Smooth muscle cell (in vitro differentiated cells): Measurements from ENCODE around the gene TMC1. TPM values are rescaled to one million over a fixed set of nuclear protein-coding genes. Genes with fewer than 3 reads are reported as not detected.

Source experiments
- DNase-seq: peaks from one replicate; lab custom pipeline; 2025; ENCODE audit not compliant: unreplicated experiment; lab: John Stamatoyannopoulos, UW
- H2AFZ ChIP-seq: fragments of 200-600 bp; sonication (generic); 2 replicates; pipeline ENCODE4 v1.6.0; 2016; ENCODE audit warnings: antibody characterized with exemption, low read depth, mild to moderate bottlenecking
- H3F3A ChIP-seq: fragments of 200-600 bp; sonication (generic); 2 replicates; pipeline ENCODE4 v1.6.0; 2017; ENCODE audit warnings: antibody characterized with exemption, low read depth
- H3K27ac ChIP-seq: fragments of 200-600 bp; sonication (generic); 2 replicates; pipeline ENCODE4 v1.5.1; 2016; ENCODE audit warnings: low read depth, mild to moderate bottlenecking
- H3K27me3 ChIP-seq: fragments of 200-600 bp; sonication (generic); 2 replicates; pipeline ENCODE4 v1.6.1; 2016; ENCODE audit warnings: low read depth, mild to moderate bottlenecking
- H3K36me3 ChIP-seq: fragments of 200-600 bp; sonication (generic); 2 replicates; pipeline ENCODE4 v1.5.1; 2016; ENCODE audit warnings: low read depth
- H3K4me1 ChIP-seq: fragments of 200-600 bp; sonication (generic); 2 replicates; pipeline ENCODE4 v1.5.1; 2016; ENCODE audit warnings: low read depth
- H3K4me2 ChIP-seq: fragments of 200-600 bp; sonication (generic); 2 replicates; pipeline ENCODE4 v1.6.0; 2016; ENCODE audit warnings: mild to moderate bottlenecking
- H3K4me3 ChIP-seq: fragments of 200-600 bp; sonication (generic); 2 replicates; pipeline ENCODE4 v1.5.1; 2016; ENCODE audit warnings: mild to moderate bottlenecking
- H3K79me2 ChIP-seq: fragments of 200-600 bp; sonication (generic); 2 replicates; pipeline ENCODE4 v1.6.0; 2016; ENCODE audit warnings: low read depth, mild to moderate bottlenecking
- H3K9ac ChIP-seq: fragments of 200-600 bp; sonication (generic); 2 replicates; pipeline ENCODE4 v1.6.0; 2016; ENCODE audit warnings: low read depth
- H3K9me3 ChIP-seq: fragments of 200-600 bp; sonication (generic); replicated peaks from 2 replicates; pipeline ENCODE4 v1.5.1; 2016; ENCODE audit warnings: low read depth
- H4K20me1 ChIP-seq: fragments of 200-600 bp; sonication (generic); 2 replicates; pipeline ENCODE4 v1.6.0; 2016; ENCODE audit warnings: low read depth
- WGBS: methylation state at CpG from one replicate; pipeline ENCODE4 v1.1.7; 2016; ENCODE audit warnings: low lambda C conversion rate; 5-methylcytosine and 5-hydroxymethylcytosine counted together
- polyA plus RNA-seq: library from polyadenylated mRNA; unstranded; fragments of >200 nt; fragmentation: Nextera tagmentation; extraction: Ambion mirVana; gene quantifications from 2 replicates; pipeline ENCODE4 v1.2.1, GENCODE V29; 2016
- total RNA-seq: library from RNA; depleted of rRNA; stranded (reverse); fragments of >200 nt; gene quantifications from 2 replicates; pipeline ENCODE4 v1.2.3, GENCODE V29; 2014
- TF ChIP-seq, protein P1 (sequence below): fragments of 200-600 bp; sonication (generic); IDR thresholded peaks from 2 replicates; pipeline ENCODE4 v1.5.1; 2017; ENCODE audit warnings: borderline replicate concordance, mild to moderate bottlenecking, antibody characterized with exemption; ENCODE audit not compliant: insufficient read depth, poor library complexity, severe bottlenecking

TMC1 gene
- total and polyA plus RNA-seq, 2 experiments from 2014 or later = not detected

DNA sequence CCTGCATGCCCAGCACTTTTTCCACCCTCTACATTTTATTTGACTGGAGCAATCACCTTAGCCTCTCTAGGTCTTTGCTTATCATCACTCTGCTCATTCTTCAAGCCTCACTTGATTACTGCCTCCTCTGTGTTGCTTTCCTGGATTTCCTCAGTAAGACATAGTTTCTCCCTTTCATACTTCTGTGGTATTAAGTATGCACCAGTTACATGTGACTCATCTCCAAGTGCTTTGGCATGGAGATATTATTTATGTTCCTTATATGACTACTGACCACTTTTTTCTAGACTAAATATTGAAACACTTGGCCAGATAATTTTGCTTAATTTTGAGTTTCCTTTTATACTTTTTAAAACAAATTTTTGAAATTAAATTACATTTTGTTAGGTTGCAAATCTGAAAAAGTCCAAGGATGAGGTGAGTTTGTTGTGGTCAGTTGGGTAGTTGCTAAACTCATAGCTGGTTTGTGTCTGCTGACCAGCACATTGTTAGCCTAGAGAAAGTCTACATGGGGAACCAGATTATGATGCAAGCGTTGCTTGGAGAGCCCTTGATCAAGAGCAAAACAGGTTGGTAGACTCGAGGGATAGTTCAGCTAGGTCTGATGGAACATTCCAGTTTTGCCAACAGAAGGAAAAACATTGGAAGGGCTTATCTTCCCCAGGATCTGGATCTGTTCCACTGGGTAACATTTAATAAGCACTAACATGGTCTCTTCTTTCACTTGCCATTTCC lies 140.2 kb downstream of the TMC1 start:
- no peak for DNase-seq
- Histone ChIP-seq H3K4me2 (peak overlapping the region; percentile 51), H2AFZ (no peak overlapping the region), H3F3A (no peaks in the 10 kb centered on the region), H3K27ac (peak overlapping the region; percentile 66), H4K20me1 (no peaks in the 10 kb centered on the region), H3K4me3 (no peak overlapping the region), H3K9ac (no peak overlapping the region), H3K36me3 (no peaks in the 10 kb centered on the region), H3K4me1 (peaks cover 4% of the 10 kb centered on the region), H3K27me3 (no peaks in the 10 kb centered on the region), H3K79me2 (no peaks in the 10 kb centered on the region), H3K9me3 (no peaks in the 10 kb centered on the region)
- TF ChIP-seq, protein P1, sequence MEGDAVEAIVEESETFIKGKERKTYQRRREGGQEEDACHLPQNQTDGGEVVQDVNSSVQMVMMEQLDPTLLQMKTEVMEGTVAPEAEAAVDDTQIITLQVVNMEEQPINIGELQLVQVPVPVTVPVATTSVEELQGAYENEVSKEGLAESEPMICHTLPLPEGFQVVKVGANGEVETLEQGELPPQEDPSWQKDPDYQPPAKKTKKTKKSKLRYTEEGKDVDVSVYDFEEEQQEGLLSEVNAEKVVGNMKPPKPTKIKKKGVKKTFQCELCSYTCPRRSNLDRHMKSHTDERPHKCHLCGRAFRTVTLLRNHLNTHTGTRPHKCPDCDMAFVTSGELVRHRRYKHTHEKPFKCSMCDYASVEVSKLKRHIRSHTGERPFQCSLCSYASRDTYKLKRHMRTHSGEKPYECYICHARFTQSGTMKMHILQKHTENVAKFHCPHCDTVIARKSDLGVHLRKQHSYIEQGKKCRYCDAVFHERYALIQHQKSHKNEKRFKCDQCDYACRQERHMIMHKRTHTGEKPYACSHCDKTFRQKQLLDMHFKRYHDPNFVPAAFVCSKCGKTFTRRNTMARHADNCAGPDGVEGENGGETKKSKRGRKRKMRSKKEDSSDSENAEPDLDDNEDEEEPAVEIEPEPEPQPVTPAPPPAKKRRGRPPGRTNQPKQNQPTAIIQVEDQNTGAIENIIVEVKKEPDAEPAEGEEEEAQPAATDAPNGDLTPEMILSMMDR = no peak
- 50% methylated on average over 2 of the region's 2 CpGs for WGBS

DNA sequence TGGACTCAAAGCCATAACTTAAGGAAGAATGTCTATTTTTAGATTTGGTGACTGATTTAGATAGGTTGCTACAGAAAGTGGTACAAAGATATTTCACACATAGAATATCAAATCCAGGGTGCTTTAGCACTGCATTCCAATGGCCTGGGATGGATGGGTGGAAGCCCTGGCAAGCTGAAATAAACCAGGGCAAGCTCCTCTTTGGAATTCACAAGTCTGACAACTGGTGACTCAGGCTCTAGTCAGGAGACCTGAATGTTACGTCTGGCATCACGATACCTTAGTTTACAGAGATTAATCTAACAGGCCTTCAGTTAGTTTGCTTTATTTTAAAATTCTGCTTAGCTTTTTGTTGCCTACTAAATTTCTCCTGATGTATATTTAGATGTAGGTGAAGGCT lies 144.0 kb downstream of the TMC1 start:
- no peak overlapping the region for H2AFZ ChIP-seq
- no peak overlapping the region for H3K9ac ChIP-seq
- DNase-seq = no peak

DNA sequence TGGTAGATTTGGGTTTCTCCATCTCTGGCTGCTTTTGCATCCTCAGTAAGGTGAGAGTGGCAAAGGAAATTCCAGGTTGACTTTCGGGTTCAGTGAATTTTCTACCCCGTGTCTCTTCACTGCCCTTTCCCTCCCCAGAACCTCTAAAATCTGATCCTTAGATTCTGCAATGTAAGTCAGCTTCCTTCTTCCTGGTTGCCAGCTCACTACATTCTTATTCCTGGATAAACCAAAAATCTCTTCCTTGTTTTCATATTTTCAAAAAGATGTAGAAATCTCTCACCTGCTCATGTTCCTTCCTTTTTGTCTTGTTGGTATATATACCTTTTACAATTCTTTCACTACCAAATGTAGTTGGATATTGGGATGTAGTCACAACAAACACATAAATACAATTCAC lies 145.8 kb downstream of the TMC1 start:
- Histone ChIP-seq H3K27me3 (no peaks in the 10 kb centered on the region), H4K20me1 (no peaks in the 10 kb centered on the region), H3K27ac (no peak overlapping the region), H3K4me3 (no peak overlapping the region), H3K9ac (no peak overlapping the region), H3F3A (no peaks in the 10 kb centered on the region), H3K4me1 (no peaks in the 10 kb centered on the region), H3K9me3 (no peaks in the 10 kb centered on the region), H3K4me2 (no peak overlapping the region), H3K79me2 (no peaks in the 10 kb centered on the region), H3K36me3 (no peaks in the 10 kb centered on the region), H2AFZ (no peak overlapping the region)
- WGBS = 69% methylated on average over 2 of the region's 2 CpGs
- DNase-seq = no peak
- TF ChIP-seq, protein P1 = no peak

More for the DNA sequence above, 144.0 kb downstream of the TMC1 start:
- H3K4me2 ChIP-seq = no peak overlapping the region
- H3K27me3 ChIP-seq = no peaks in the 10 kb centered on the region
- 14% methylated on average over 2 of the region's 2 CpGs for WGBS
- H3K36me3 ChIP-seq = no peaks in the 10 kb centered on the region
- H4K20me1 ChIP-seq = no peaks in the 10 kb centered on the region
- H3K27ac ChIP-seq = peak overlapping the region; percentile 78
- H3K4me3 ChIP-seq = no peak overlapping the region
- H3K4me1 ChIP-seq = peaks cover 4% of the 10 kb centered on the region
- H3K9me3 ChIP-seq = no peaks in the 10 kb centered on the region
- TF ChIP-seq, protein P1 = no peak
- no peaks in the 10 kb centered on the region for H3K79me2 ChIP-seq
- no peaks in the 10 kb centered on the region for H3F3A ChIP-seq

DNA sequence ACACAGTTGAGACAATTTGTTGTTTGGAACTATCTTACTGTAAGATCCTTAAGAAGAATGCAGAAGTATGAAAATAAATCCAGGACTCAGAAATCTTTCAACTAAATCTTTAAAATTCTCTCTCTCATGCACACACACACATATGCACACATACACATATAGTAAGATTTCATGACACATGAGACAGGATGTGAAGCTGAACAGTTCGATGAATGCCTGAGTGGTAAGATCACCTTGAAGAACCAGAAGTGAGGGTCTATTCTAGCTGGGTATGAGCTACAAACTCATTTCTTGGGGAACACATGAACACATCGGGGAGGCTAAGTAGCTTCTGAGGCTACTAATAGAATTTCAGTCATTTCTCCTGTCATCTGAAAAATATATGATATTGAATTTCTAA lies 153.6 kb downstream of the TMC1 start:
- H4K20me1 ChIP-seq = no peaks in the 10 kb centered on the region
- peaks cover under 1% of the 10 kb centered on the region for H3K4me1 ChIP-seq
- H3K79me2 ChIP-seq = no peaks in the 10 kb centered on the region
- no peaks in the 10 kb centered on the region for H3K9me3 ChIP-seq
- no peaks in the 10 kb centered on the region for H3K27me3 ChIP-seq
- H3K9ac ChIP-seq = no peak overlapping the region
- no peak overlapping the region for H3K27ac ChIP-seq
- H3K4me2 ChIP-seq = no peak overlapping the region
- DNase-seq = no peak
- 95% methylated on average over 2 of the region's 2 CpGs for WGBS
- no peaks in the 10 kb centered on the region for H3K36me3 ChIP-seq
- H2AFZ ChIP-seq = no peak overlapping the region
- no peak overlapping the region for H3K4me3 ChIP-seq
- TF ChIP-seq, protein P1 = no peak
- no peaks in the 10 kb centered on the region for H3F3A ChIP-seq
